Fibroblast of skin of scalp (primary cell): ENCODE data around the gene PPP1R16B.

Source experiments
- DNase-seq: peaks from one replicate; pipeline ENCODE4 v3.0.0-alpha.2; 2013

PPP1R16B gene

DNA sequence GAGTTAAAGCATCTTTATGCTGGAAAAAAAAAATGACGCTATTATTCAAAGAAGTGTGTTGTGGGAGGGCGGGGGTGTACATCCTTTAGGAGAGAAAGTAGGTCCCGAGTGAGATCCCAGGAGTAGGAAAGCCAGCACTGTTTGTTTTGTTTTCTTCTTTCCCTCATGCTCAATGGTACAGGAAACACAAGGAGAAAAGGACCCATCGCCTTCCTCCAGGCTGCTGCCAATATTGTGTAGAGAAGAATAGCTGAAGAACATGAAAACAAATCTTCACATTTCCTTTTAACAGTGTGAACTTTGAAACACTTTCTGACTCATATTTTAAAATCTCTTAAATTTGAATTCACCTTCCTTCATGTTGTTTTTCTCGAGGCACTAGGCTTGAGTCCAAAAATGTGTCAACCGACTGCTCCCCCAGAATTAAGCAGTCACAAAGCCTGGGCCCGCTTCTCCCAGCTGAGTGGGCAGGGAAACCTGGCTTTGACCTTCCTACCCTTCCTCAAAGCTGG is 22.3 kb downstream of the PPP1R16B start:
- no peak for DNase-seq

- DNase-seq = no peak
Measured at GRCh38 chr20:38828514-38829295, 23.2 kb downstream of the PPP1R16B start.

DNA sequence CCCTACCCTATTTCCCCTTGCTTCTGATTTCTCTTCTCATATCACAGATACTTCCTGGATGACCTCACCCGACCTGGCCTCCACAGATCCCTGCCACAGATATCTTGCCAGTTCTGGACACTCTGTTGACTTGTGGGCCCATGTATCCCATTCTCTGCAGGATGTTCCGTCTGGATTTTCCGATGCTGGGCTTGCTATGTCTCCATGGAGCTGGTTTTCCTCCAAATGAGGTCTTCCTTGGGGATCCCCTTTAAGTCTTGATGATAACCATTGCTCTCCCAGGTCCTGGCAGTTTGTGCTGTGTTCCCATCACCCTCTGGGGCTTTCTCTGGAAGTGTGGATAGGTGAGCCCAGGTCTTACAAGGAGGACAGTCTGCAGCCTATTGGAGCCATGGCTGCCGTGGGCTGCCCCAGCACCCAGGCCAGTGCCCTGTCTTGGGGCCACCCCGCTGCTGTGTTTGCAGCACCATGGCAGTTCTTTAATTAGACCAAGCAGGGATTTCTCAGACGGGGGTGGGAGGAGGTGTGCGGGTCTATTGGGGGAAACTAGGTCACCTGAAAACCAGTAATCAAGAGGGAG is 23.9 kb downstream of the PPP1R16B start:
- DNase-seq = no peak

DNA sequence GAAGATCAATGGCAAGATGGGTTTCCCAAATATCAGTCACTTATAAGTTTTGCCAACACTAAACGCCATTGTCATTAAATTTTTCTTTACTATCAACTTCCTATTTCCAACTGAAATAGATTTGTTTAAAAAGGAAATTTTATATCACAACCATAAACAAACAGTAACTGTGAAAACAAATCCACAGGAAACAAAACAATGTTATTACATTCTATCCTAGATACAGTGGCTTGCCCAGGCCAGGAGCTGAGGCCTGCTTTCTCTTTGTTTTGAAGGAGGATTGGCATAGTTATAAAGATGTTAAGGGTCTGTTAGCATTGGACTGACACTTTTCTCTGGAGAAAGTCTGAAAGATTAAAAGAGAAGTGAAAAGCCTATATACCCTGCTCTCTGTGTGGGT is 24.9 kb downstream of the PPP1R16B start:
- no peak for DNase-seq

GRCh38 chr20:38831049-38831691 is 25.7 kb downstream of the PPP1R16B start:
- DNase-seq = no peak

DNA sequence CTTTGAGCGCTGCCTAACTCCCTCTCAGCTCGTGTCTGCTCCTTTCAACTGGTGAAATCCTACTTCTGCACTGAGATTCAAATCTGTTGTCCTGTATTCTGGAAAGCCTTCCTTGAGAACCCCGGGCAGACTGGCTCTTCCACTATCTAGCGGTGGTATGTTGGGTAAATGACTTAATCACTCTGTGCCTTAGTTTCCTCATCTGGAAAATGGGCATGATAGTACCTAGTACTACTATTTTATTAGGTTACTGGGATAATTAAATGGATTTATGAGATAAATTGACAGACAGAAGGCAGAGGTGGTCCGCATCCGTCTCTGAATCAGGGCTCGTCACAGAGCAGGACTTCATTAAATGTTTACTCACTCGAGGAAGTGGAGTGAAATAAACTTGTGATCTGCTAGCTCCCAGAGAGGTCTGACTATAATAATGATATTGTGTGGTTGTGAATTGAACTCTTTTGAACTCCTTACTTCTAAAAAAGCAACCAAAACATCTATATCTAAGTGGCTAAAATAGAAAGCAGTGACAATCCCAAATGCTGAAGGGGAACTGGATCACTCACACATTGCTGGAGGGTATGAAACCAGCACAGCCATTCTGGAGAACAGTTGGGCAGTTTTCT is 26.6 kb downstream of the PPP1R16B start:
- DNase-seq = no peak

DNA sequence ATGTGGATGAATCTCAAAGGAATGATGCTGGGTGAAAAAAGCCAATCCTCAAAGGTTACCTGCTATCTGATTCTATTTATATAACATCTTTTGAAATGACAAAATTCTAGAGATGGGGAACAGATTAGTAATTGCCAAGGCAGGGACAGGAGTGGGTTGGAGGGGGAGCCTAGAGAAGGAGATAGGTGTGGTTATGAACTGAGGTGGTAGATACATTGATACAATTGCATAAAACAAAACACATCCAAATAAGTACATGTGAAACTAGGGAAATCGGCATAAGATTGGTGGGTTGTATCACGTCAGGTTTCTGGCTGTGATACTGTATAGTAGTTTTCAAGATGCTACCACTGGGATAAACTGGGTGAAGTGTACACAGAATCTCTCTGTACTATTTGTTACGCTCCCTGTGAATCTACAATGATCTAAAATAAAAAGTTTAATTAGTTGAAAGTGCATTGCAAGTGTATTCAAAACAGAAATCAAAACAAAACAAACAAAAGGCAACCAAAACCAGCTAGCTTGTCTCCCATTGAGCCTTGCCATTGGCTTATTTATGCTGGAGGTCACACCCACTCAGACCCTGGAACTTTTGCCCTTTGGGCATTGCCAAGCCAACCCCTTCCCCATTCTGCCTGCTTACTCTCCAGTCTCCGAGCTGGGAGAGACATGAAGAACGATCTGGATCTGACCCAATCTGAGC is 27.8 kb downstream of the PPP1R16B start:
- no peak for DNase-seq

GRCh38 chr20:38833857-38834164 is 28.3 kb downstream of the PPP1R16B start:
- no peak for DNase-seq

DNA sequence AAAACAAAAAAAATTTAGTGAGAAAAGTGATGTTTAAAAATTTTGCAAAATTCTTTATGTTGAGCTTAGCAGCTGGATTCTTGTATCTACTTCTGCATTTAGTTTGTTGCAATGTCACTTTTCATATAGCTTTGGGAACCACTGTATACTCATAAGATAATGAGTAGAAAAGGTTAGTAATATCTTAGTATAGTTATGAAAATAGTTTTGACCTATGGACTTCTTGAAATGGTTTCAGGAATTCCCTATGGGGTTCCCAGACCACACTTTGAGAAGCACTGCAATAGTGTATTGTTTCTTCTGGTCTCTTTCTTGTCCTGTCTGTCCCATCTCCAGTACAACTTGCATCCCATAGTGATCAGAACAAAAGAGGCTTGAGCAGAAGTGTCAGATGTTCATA is 29.4 kb downstream of the PPP1R16B start:
- DNase-seq = no peak

DNA sequence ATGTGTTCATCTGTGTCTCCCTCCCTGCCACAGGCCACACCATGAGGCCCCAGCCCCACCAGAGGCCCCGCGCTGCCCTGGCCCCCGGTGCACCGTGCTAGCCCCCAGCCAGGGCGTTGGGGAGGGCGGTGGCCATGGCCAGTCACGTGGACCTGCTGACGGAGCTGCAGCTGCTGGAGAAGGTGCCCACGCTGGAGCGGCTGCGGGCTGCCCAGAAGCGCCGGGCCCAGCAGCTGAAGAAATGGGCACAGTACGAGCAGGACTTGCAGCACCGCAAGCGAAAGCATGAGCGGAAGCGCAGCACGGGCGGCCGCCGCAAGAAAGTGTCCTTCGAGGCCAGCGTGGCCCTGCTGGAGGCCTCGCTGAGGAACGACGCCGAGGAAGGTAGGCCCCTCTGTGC is 30.3 kb downstream of the PPP1R16B start:
- no peak for DNase-seq

GRCh38 chr20:38836991-38837390 is 31.5 kb downstream of the PPP1R16B start:
- no peak for DNase-seq

DNA sequence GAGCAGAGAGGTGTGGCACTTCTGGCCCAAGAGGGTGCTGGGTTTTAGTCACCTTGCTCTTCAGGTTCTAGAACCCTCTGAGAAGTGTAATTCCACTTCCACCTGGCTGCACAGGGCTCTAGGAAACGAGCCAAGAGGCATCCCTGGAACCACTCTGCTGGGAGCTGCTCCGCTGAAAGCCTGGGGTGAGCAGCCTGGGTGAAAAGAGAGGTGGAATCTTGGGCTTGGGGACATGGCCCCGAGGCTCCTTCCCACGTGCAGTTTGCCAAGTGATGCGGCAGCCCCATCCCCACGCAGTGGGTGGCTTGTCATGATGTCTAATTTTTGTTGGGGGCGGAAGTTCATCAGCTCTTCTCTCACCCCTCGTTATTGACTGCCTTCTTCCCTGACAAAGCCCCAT is 32.8 kb downstream of the PPP1R16B start:
- no peak for DNase-seq

DNA sequence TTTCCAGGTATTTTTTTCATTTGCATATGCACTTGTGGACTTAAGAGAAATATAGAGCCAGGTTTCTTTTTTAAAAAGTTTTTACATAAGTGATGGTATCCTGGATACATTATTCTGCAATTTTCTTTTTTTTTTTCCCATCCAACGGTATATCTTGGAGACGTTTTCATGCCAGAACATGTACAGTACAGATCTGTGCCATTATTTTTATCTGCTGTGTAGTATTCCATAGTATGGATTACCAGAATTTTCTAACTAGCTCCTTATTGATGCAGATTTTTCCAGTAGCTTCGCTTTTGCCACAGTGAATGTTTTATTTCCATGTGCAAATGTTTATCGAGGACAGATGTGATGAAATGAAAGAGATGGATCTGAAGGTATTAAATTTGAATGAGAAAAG is 34.1 kb downstream of the PPP1R16B start:
- DNase-seq = no peak

DNA sequence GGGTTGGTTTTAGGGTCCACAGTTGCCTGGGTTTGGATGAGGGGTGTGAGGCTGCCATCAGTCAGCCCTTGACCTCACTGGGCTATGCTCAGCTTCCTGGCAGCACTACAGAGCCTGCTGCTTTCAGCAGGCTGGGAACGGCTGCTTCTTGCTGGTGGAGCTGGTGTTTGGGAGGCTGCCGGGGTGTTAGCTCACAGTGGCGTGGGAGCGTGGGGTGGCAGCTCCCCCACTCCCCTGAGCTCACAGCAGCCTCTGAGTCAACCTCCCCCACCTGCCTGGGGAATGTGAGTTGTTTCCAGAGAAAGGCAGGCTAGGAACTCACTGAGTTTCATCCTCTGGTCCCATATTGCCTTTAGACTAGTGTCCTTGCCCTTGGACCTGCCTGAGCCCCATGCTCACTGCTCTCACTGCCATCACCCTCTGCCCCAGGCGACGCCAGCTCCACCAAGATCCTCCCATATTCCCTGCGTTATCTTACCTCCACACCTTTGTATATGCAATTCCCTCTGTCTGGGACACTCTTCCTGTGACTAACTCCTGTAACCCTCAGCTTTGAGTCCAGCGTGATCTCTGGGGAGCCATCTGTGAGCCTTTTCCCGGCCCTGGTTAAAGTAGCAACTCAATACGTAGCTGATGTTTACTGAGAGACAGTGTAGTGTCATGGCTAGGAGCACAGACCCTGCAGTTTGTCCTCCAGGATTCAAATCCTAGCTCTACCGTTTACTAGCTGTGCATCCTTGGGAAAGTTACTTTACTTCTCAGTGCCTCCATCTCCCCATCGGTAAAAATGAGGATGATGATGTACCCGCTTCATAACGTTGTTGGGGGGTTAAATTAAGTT is 34.8 kb downstream of the PPP1R16B start:
- no peak for DNase-seq

- DNase-seq = no peak
Measured at GRCh38 chr20:38840894-38841470, 35.5 kb downstream of the PPP1R16B start.

DNA sequence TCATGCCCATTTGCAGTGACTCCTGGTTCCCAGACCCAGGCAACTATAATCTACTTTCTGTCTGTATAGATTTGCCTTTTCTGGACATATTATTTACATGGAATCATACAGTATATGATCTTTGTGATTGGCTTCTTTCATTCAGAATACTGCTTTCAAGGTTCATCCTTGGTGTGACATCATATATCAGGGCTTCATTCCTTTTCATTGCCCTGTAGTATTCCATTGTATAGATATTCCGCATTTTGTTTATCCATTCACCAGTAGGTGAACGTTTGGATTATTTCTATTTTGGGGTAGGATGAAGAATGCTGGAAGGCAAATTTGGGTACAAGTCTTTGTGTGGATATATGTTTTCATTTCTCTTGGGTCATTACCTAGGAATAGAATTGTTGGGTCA is 36.1 kb downstream of the PPP1R16B start:
- no peak for DNase-seq

DNA sequence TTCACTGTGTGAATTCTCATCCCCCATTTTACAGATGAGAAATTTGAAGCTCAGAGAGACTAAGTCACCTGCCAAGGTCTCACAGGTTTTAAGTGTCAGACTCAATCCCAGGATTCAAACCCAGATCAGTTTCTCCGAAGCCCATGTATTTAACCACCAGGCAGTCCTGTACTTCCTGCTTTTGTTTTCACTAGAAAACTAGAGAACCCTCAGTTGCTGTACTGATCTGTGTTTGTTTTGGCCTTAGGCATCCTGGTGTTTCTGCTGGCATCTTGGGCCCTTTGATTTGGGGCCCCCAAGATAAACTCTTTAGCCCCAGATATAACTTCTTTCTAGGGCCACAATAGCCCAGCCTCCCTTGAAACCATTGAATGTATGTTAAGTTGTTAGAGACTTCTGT is 36.5 kb downstream of the PPP1R16B start:
- no peak for DNase-seq

- DNase-seq = no peak
Measured at GRCh38 chr20:38842558-38842981, 37.1 kb downstream of the PPP1R16B start.

GRCh38 chr20:38843346-38843745 is 37.8 kb downstream of the PPP1R16B start:
- no peak for DNase-seq

- no peak for DNase-seq
Measured at GRCh38 chr20:38844963-38845362, 39.5 kb downstream of the PPP1R16B start.

DNA sequence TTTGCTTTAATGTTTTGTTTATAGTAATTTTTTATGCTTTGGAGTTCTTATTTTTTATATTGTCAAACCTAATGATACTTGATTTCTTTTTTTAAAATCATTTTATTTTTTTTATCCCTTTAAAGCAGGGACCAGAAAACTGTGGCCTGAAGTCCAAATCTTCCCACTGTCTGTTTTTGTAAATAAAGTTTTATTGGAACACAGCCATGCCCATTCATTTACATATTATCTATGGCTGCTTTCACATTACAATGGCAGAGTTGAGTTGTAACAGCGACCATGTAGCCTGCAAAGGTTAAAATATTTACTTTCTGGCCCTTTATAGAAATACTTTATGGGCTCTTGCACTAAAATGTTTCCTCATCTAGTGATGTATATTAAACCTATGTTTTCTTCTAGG is 42.3 kb downstream of the PPP1R16B start:
- DNase-seq = no peak

- DNase-seq = no peak
Measured at GRCh38 chr20:38853759-38854158, 48.3 kb downstream of the PPP1R16B start.
